ENCODE measurements around the gene EHD3. TPM values are rescaled to one million over a fixed set of nuclear protein-coding genes. Genes with fewer than 3 reads are reported as not detected.

Gene EHD3
- total RNA-seq: 11.4 TPM

DNA sequence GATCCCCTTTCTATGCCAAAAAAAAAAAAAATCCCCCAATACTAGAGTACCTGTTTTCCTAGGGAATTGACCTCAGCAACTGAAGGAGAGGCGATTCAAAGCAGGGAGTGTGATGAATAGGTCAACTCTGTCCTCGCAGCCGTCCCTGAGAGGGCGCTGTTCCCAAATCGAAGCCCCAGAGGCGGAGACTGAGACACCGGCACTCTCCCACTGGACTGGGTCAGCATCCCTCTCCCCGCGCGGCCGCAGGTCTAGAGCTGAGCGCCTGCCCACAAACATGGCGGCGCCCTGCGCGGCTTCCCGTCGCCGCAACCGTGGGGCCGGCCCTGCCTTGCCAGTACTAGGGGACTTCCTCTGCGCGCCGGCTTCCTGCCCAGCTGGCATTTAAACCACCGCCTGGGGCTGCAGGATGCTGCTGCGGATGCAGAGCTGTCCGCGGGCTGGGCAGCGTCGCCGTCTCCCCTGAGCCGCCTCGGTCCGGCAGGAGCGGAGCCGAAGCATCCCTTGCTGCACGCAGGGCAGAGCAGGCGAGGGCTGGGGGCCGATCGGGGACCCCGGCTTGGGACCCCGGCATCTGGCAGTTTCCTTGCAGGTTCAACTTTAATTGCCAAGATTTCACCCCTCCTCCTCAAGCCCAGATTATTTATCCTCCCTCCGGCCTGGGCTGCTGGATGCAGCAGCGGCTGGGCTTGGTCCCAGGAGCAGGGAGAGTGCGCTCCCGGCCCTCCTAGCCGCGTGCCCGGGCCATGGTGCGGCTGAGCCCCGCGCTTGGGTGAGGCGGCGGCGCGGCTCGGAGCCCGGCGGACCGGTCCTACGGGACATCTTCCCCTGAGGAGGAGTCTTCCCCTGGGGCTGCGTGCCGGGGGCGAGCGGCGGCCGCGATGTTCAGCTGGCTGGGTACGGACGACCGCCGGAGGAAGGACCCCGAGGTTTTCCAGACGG, at the start of gene EHD3:
Gene EHD3, plus strand, starts transcription at position 412 of the 942 bp plus-strand sequence. Its CDS starts 470 bp downstream, at position 882.
- DNase-seq: peak; percentile 90

DNA sequence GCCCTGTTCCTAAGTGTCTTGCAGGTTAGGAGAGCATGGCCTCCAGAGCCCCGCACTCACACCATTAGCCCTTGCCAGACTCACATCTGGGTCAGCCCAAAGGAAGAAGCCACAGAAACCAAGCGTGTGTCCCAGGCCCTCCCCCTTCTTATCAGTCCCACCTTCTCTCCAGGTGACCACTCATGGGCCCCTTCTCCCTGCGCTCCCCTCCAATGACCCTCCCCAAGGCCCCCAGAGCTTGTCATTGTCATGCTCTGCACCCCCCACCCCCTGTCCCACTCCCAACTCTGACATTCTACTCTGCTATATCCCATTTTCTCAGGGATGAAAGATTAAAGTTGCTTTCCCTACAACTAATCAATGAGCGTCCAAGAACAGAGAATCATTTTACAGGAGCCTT, 46.8 kb upstream of the EHD3 start:
- DNase-seq: no peak

DNA sequence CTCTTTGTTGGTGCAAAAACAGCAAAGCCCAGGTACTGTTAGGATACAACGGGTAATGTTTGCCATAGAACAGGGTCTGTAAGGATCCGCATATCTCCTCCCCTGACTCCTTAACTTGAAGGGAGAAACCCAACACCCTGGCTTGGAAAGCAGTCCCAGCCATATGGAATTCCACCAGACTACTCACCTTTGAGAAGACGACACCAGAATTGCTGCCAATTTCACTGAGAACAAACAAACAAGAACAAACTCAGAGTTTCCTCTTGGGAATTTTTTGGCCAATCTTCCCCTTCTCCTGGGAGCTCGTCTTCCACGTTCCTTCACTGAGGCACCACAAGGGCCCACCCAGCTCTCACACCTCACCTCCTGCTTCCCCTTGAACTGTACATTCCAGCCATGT, 45.8 kb upstream of the EHD3 start:
- no peak for DNase-seq

DNA sequence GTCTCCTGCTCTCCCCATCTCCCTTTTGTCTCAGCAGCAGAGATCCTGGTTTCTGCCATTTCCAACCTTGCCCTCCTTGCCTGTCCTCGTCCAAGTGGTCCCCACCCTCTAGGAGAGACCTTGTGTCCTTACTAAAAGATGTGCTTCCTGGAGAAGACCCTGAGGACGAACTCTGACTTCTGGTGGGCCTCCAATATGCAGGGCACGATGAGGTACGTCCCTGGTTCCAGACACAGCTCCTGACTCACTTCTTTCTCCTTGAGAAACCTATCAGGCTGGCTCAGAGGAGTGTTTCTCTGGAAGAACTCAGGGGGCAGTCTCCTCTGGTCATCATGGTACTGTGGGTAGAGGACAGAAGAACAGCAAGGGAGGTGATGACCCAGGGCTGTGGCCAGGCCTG, 44.8 kb upstream of the EHD3 start:
- no peak for DNase-seq

DNA sequence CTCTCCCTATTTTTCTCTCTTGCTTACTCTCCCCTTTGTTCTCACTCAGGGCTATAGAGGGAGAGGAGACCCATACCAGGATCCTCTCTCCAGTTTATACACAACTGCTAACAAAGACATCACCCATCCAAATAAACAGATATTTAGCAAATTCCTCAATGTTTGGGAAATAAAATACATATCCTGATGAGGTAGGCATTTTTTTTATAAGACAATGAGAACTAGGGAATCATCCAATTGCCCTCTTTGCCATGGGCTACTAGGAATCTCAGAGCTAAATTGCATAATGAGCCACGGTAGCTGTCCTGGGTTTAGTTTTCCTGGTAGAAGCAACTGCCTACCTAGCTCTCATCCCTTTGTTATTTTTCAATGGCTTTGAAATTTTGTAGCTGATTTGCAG, 43.8 kb upstream of the EHD3 start:
- no peak for DNase-seq

DNA sequence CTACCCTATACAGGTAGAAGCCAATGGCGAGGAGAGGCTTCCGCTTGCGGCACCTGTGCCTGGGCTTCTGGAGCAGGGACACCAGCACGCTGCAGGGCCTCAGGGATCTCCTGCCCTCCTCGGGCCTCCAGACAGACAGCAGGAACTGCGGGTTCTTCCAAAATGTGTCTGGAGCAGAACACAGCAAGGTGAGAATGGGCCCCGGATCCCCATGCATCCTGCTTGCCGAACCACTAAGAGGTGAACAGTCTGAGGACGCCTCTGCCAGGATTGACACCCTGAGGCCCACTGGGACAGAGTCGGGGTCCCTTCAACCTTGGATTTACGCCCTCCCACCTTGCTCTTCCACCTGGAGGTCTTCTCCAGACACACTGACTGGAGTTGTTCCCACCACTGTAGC, 42.0 kb upstream of the EHD3 start:
- no peak for DNase-seq

DNA sequence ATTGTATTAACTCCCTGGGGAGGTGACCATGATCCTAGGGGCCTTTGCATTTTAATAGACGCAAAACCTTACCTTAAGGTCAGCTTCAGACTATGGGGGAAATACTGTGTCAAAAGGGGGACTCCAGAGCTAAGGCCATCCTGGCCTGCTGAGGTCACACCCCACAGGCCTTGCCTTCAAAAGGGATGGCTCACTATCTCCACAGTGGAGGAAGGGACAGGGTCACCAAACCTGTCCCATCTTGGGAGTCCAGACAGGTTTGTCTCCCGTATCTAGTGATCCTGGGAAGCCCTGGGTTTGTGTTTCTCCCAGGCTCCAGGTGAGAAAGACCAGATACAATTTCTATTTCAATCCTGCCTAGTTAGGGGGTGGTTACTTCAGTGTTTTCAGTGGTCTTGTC, 41.6 kb upstream of the EHD3 start:
- DNase-seq: no peak

DNA sequence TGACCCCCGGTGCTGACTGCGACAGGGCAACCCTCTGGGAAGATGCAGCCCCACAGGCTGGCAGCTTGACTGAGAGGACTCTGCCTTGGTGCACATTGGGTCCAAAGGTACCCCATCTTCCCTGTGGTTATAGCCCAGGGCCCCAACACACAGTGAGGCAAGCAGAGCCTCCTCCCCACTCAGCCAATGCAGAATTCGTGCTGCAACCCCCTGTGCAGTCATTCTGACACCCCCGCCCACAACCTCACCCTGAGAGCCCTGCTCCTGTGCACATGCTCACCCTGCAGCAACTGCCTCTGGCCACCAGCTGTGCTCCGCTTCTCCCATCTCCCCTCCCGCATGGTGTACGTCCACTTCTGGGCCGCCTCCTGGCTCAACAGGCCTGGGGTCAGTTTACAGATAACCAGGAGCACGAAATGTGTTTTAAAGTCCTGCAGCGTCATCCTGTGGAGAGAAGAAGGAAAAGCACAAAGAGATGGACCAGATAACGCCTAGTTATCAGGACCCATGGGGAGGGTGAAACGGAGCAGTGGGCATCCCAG, 41.0 kb upstream of the EHD3 start:
- DNase-seq: no peak

DNA sequence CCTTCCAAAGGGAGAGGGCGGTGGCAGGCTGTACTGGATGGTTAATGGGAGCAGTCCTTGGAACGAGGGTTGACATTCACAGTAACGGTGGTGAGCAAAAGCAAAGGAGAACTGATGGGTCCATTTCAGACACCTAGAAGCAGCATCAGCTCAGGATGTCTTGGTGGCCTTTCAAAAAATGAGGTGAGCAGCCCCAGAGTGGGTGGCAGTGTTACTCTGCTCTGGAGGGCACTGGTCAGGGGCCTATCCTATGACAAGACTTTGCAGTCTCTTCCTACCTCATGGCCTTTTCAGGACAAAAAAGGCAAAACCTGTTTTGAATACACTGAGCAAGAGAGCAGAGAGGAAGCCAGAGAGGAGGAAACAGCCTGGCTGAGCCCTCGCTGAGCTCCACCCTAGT, 40.1 kb upstream of the EHD3 start:
- no peak for DNase-seq

DNA sequence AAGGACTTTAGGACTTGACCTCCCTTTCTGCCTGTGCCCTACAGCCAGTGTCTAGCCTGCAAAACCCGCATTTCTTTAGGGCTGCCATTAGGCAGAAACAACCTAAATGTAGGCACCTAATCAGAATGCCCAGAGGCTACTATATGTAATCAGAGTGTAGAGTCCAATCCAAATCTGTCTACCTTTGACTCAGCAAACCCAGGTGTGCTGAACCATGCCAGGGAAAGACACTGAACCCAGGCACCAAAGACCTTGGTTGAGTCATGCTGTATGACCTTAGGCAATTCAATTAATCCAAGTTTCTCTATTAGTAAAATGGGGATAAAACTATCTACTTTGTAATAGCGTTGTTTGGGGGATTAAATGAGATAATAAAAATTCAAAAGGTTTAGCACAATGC, 37.3 kb upstream of the EHD3 start:
- DNase-seq: no peak

DNA sequence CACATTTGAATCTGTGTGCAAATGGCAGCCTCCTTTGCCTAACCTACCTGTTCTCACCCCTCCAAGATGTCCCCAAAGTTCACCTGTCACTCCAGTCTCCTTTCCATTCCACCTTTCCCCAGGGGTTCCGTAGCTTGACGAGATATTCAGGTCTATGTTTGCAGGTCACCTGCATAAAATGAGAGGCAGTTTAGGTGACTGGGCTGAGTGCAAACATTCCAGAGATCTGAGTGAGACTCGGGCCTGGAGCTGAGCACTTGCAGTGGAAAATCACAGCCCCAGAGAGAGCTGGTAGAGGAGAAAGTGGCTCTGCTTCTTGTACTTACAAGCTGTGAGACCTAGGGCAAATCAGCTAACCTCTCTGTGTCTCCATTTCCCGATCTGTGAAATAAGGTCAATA, 36.8 kb upstream of the EHD3 start:
- no peak for DNase-seq

DNA sequence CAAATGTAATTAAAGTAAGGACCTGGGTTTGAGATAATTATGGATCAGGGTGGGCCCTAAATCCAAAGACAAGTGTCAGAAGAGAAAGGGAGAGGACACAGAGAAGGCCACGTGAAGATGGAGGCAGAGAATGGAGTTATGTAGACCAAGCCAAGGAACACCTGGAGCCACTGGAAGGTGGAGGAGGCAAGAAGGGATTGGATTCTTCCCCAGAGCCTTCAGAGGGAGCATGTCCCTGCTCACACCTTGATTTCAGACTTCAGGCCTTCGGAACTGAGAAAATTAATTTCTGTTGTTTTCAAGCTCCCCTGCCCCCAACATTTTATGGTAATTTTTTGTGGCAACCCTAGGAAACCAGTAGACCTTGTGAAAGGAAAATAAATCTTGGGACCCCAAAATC, 36.3 kb upstream of the EHD3 start:
- no peak for DNase-seq

DNA sequence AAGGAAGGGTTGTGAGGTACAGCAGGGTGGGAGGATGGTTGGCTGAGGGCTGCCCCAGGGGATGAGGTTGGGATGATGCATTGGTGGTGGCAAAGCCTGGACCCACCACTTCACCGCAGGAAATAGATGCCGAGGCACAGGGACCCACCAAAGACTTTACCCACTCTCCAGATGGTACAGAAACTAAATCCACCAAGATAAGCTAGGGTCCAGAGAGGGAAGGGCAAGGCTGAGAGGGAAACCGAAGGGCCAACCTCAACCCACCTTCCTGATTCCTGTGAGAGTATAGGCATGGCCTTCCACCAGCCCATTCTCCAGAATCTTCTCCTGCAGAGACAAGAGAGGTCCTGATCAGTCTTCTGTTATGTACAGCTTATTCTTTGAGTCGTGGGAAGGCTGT, 34.7 kb upstream of the EHD3 start:
- DNase-seq: no peak

DNA sequence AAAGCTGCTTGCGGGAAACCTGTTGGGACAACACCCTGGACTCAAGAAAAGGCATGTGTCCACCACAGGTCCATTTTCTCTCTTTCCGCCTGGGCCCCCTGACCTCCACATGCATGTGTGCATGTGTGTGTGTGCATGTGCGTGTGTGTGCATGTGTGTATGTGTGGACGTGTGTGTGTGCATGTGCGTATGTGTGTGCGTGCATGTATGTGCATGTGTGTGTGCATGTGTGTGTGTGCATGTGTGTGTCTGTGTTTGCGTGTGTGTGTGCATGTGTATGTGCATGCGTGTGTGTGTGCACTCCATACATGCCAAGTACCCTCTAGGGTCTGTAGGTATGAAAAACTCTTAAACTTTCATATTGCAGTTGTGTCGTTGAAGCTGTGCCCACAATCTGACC, 33.0 kb upstream of the EHD3 start:
- no peak for DNase-seq

DNA sequence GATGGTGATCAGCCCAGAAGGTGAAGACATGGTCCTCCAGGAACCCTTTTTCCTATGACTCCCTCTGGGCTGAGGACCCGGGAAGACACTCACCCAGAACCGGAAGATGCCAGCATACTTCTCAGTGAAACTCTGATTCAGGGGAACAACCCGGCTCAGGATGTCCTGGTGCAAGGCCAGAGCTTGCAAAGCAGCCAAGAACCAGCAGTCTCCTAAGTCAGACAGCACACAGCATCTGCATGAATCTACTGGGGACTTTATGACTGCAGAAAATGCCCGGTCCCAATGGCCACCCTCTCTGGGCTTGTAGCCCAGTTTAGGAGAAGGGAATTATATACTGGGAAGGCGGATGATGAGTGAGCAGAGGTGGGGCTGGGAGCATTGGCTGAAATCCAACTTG, 31.9 kb upstream of the EHD3 start:
- no peak for DNase-seq

DNA sequence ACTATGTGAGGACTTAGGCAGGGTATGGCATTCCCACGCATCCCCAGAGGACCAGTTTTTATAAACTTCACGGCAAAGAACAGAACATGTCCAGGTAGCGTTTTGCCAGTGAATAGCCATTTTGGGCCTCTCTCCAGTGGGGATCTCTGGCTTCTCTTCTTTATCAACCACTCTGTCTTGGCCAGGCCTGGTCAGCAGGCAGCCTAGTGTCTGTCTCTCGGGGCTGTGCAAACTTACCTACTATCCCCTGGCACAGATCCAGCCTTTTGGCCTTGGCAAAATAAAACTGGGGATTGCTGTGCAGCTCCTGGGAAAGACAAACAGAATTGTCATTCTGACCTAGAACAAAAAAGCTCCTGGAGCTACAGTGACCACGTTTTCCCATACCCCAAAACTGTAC, 31.1 kb upstream of the EHD3 start:
- no peak for DNase-seq

DNA sequence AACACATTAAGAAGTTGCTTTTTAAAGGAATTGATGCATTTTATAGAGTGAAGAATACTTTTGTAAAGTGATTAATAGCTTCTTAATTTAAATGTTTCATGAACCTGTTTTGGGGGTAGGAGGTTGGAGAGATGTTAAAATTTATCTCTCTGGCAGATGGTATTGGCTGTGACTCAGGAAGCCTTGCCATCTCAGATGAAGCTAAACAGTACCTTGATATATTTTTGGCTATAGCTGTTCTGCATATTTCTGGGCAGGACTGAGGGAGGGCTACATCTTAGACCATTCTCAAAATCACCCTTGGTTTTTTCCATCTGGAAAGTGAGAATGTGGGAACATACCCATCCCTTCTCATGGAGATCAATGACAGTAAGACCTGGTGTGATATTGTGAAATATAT, 30.0 kb upstream of the EHD3 start:
- no peak for DNase-seq

DNA sequence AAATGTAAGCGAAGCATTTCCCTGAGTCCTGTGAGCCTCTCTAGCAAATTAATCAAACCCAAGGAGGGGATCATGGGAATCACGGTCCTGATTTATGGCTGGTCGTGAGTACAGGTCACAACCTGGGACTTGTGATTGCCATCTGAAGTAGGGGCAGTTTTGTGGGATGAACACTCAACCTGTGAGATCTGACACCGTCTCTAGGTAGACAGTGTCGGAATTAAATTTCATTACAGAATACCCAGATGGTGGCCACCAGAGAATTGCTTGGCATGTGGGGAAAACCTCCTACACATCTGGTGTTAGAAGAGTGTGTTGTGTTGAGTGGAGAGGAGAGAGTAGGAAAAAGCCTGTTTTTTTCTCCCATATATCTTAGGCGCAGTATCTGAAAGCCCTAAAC, 29.2 kb upstream of the EHD3 start:
- DNase-seq: no peak

DNA sequence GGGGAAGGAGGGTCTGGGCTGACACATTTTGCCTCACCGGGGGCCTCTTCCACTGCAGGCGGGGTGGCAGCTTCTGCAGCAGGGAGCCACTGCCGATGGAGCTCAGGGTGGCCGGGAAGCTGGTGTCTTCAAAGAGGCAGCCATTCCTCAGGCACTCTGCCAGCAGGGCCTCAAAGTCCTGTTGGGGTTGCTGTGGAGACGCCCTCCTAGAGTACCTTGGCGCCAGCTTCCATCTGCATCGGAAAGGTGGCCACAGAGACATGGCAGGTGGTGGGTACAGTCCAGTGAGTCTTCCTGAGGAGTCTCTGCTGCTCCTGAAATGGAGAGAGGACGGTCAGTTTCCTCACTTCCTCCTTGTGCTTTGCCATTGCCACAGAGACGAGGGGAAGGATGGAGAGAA, 28.8 kb upstream of the EHD3 start:
- DNase-seq: no peak

DNA sequence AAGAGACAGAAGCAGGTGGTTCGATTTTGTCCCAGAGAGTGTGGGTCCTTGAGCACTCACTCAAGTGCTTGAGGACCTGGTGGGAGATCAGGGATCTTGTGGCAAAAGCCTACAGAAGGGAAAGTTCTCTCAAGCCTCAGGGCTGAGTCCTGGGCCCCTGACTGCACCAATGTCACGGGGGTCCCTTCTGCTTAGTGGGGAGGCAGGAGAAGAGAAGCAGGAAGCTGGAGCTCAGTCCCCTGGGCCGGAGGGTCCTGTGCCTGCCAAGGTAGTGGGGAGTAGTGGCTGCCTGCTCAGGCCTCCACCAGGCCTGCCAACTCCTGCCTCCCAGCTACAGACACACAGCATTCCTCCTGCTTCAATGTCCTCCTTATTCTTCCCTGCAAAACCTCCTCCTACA, 28.3 kb upstream of the EHD3 start:
- no peak for DNase-seq

DNA sequence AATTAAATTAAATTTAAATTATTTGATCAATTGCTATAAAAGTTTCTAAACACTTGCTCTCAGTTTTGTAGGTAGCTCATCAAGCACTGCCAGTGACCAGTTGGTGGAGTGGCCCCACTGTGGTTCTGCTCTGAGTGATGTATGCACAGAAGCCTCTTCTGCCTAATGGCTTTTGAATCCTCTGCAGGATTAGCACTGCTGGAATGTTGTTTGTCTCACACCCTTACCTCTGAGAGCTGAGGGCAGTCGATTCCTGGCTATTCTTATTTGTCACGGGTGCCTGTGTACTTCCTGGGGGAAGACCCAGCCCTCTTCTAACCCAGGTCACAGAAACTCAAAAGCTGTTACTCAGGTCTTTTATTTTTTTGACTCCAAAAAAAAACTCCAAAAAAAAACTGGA, 26.2 kb upstream of the EHD3 start:
- DNase-seq: no peak

DNA sequence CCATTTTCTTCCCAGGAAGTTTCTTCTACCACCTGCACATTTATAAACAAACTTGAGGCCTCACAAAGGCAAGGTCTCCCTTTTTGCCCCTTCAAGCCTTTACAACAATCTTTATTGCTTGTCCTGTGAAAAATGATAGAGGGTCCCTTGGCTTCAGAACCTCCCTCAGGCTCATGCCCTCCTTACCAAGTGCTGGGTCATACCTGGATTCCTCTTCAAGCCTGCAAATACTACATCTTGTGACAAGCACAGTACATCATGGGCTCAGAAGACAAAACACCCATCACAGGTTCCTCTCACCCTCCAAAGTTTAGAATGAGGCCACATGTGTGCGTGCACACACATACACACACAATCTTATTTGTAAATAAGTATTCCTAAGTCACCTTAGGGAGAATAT, 25.7 kb upstream of the EHD3 start:
- no peak for DNase-seq

DNA sequence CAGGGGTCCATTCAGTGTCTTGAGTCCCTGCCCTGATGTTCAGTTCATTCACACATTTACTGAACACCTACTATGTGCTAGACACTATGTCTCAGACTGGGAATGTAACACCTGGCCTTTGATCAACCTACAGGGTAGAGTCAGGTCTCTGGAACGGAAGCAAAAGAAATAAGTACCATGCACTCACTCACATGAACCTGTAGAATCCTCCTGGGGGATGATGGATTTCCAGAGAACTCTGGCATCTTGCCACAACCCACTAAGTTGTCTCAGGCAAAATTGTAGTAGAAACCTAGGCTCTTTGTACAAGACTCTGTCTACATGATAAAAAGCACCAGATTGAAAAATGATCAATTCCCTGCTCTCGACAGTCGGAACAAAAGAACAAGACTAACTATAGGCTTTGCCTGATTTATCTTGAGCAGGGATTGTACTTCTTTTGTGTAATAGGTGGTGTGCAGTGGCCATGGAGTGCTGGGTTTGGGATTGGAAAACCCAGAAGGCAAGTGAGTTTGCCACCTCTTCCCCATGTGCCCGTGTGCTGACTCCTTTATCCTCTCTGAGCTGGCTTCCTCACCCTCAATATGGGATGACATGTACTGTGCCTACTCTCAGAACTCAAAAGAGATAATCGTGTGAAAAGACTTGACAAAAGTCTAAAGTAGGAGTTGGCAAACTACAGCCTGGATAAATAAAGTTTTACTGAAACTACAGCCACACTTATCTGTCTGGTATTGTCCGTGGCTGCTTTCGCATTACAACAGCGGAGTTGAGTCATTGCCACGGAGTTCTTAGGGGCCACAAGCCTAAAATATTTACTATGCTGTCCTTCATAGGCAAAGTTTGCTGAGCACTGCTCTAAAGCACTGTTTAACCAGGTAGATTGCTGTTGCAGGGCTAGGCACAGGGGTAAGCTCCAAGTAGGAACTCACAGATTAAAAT, 21.0 kb upstream of the EHD3 start:
- no peak for DNase-seq
